Thoracic aorta (tissue), 2 donors: ENCODE results near the gene KCNMB4. TPM values are rescaled to one million over a fixed set of nuclear protein-coding genes. Genes with fewer than 3 reads are reported as not detected.

ENCODE experiments used
- ATAC-seq: fragments of 150-250 bp; one replicate; pipeline ENCODE4 v1.8.0; 2017; ENCODE audit warnings: low read depth; ENCODE audit not compliant: insufficient number of reproducible peaks, low FRiP score
- DNase-seq: peaks from one replicate; pipeline ENCODE4 v3.0.0-alpha.2; 2020; ENCODE audit warnings: low spot score
- H3K27ac ChIP-seq, 2 donors: fragments of 200-600 bp; sonication (generic); 1 replicate in 1 of 2; 2 replicates in 1 of 2; pipeline ENCODE4 v1.5.1; 2016; ENCODE audit warnings: mild to moderate bottlenecking in 2 of 2, moderate library complexity in 2 of 2
- H3K27me3 ChIP-seq: fragments of 200-600 bp; sonication (generic); replicated peaks from 2 replicates; pipeline ENCODE4 v1.6.0; 2016; ENCODE audit warnings: mild to moderate bottlenecking; ENCODE audit not compliant: insufficient read depth
- H3K36me3 ChIP-seq: fragments of 200-600 bp; sonication (generic); one replicate; pipeline ENCODE4 v1.5.1; 2016
- H3K4me1 ChIP-seq, 2 donors: fragments of 200-600 bp; sonication (generic); 1 replicate in 1 of 2; 2 replicates in 1 of 2; pipeline versions ENCODE4 v1.5.1 to v1.6.0; 2016; ENCODE audit warnings: low read depth in 2 of 2, mild to moderate bottlenecking in 1 of 2; ENCODE audit not compliant: control insufficient read depth in 1 of 2
- H3K4me3 ChIP-seq: fragments of 200-600 bp; sonication (generic); 2 replicates; pipeline ENCODE4 v1.5.1; 2016; ENCODE audit warnings: mild to moderate bottlenecking
- H3K9me3 ChIP-seq: fragments of 200-600 bp; sonication (generic); 2 replicates; pipeline ENCODE4 v1.5.1; 2016
- total RNA-seq, 2 donors: library from RNA; depleted of rRNA; stranded (reverse); fragments of >200 nt; gene quantifications; one replicate each; pipeline versions ENCODE4 v1.1.0 to v1.2.3, GENCODE V29; 2016
- TF ChIP-seq, protein P1 (sequence below): fragments of 200-600 bp; sonication (generic); IDR thresholded peaks from one replicate; pipeline ENCODE4 v1.5.1; 2019; ENCODE audit warnings: antibody characterized with exemption

Gene KCNMB4
- total RNA-seq, 2 donors from 2014 or later = 1.6 to 1.9 TPM

DNA sequence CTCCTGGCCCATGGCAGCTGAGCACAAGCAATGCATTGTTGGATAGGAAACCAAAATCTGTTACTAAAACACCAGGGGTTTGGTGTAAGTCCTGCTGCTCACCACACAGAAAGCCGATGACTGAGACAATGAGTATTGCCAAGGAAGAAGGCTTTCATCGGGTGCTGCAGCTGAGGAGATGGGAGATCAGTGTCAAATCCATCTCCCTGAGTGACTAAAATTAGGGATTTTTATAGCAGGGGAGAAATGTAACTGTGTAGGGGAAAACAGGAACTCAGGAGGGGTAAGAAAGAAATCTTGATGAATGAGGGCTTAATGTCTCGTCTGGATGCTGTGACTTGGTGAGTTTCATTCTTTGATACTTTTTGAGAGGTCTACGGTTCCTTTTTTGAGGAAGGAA lies 97.9 kb downstream of the KCNMB4 start:
- Histone ChIP-seq H3K4me1 (no peaks in the 10 kb centered on the region), H3K27ac (no peak overlapping the region), H3K9me3 (peaks cover 4% of the 10 kb centered on the region), H3K4me3 (no peak overlapping the region), H3K36me3 (no peaks in the 10 kb centered on the region), H3K27me3 (no peaks in the 10 kb centered on the region)
- DNase-seq (no peak), ATAC-seq (no peak)
- TF ChIP-seq, protein P1, sequence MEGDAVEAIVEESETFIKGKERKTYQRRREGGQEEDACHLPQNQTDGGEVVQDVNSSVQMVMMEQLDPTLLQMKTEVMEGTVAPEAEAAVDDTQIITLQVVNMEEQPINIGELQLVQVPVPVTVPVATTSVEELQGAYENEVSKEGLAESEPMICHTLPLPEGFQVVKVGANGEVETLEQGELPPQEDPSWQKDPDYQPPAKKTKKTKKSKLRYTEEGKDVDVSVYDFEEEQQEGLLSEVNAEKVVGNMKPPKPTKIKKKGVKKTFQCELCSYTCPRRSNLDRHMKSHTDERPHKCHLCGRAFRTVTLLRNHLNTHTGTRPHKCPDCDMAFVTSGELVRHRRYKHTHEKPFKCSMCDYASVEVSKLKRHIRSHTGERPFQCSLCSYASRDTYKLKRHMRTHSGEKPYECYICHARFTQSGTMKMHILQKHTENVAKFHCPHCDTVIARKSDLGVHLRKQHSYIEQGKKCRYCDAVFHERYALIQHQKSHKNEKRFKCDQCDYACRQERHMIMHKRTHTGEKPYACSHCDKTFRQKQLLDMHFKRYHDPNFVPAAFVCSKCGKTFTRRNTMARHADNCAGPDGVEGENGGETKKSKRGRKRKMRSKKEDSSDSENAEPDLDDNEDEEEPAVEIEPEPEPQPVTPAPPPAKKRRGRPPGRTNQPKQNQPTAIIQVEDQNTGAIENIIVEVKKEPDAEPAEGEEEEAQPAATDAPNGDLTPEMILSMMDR = no peak

DNA sequence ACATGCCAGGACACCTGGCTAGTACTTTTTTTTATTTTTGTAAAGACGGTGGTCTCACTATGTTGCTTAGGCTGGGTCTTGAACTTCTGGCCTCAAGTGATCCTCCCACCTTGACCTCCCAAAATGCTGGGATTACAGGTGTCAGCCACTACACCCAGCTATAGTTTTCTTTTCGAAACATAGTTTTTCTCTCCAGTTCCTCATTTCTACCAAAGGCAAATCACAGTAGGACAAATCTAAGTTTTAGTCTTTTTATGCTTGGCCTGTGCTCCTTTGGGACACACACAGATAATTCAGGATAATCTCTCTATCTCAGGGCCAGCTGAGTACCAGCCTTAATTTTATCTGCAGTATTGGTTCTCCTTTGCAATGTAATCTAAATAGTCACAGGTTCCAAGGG lies 100.7 kb downstream of the KCNMB4 start:
- no peaks in the 10 kb centered on the region for H3K27me3 ChIP-seq
- TF ChIP-seq, protein P1 = no peak
- ATAC-seq = no peak

DNA sequence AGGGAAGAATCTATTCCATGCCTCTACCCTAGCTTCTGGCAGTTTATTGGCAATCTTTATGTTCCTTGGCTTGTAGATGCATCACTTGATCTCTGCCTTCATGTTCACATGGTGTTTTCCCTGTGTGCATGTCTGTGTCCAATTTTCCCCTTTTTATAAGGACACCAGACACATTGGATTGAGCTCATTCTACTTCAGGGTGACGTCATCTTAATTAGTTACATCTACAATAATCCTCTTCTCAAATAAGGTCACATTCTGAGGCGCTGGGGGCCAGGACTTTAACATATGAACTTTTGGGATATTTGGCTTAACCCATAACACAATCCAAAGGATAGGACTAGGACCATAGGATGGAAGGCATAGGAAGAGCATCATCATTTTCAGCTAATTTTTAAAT lies 101.4 kb downstream of the KCNMB4 start:
- DNase-seq (no peak), ATAC-seq (no peak)
- TF ChIP-seq, protein P1 = no peak
- Histone ChIP-seq H3K9me3 (peaks cover 4% of the 10 kb centered on the region), H3K27me3 (no peaks in the 10 kb centered on the region), H3K36me3 (no peaks in the 10 kb centered on the region), H3K27ac (no peak overlapping the region), H3K4me3 (no peak overlapping the region), H3K4me1 (no peaks in the 10 kb centered on the region)

More for the DNA sequence above, 100.7 kb downstream of the KCNMB4 start:
- no peaks in the 10 kb centered on the region for H3K36me3 ChIP-seq
- no peak overlapping the region for H3K4me3 ChIP-seq
- peaks cover 4% of the 10 kb centered on the region for H3K9me3 ChIP-seq
- DNase-seq = no peak
- no peak overlapping the region for H3K27ac ChIP-seq
- H3K4me1 ChIP-seq = no peaks in the 10 kb centered on the region

DNA sequence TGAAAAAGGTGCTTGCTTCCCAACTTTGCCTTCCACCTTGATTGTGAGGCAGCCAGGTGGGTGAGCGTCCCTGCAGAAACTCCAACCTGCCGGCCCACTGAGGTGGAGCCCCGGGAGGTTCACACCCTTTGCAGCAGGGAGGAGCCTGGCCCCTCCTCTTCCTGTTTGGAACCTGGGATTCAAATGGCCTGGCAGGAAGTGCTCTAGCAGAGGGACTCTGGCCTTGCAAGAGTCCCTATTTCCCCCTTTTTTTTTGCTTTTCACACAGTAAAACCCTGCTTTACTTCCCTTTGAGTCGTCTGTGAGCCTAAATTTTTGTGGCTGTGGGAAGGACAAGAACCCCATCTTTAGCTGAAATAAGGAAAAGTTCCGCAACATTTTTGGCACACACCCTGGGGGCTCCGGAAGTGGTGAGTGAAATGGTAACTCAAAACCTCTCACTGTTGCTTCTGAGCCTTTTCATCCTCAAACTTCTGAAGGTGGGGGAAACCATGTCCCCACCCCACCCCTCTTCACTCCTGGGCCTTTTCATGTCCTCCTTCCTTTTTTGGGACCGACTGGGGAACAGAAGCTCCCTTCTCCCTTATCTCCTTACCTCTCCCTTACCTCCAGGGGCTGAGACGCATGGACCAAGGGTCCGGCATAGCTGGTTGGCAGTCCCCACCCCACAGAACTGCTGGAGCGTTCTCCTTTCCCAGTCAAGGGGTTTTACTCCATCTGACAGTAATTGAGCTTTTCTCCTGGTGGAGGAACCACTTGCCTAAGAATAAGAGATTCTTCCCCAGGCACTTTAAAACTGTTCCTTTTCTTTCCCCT lies 102.0 kb downstream of the KCNMB4 start:
- no peak for ATAC-seq
- TF ChIP-seq, protein P1 = no peak

DNA sequence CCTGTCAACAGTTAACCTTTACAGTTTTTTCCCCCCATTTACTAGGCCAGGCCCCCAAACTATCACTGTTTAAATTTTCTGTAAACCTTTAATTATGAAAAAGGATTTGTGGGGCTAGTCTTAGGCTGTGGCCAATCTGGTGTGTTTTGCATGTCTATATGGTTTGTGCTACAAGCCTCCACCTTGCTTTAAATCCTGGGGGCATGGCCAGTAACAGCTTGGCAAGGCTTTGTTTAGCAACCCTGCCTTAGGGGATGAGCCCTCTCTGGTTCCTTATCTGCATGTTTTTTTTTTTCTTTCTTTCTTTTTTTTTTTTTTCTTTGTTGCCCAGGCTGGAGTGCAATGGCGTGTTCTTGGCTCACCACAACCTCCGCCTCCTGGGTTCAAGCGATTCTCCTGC lies 102.7 kb downstream of the KCNMB4 start:
- H3K9me3 ChIP-seq = peaks cover 3% of the 10 kb centered on the region
- DNase-seq (no peak), ATAC-seq (no peak)
- H3K4me1 ChIP-seq = no peaks in the 10 kb centered on the region
- TF ChIP-seq, protein P1 = no peak
- H3K4me3 ChIP-seq = no peak overlapping the region
- H3K27ac ChIP-seq = no peak overlapping the region
- no peaks in the 10 kb centered on the region for H3K36me3 ChIP-seq
- no peaks in the 10 kb centered on the region for H3K27me3 ChIP-seq

More for the DNA sequence above, 102.0 kb downstream of the KCNMB4 start:
- no peak overlapping the region for H3K4me3 ChIP-seq
- no peak overlapping the region for H3K27ac ChIP-seq
- no peak for DNase-seq
- no peaks in the 10 kb centered on the region for H3K27me3 ChIP-seq
- no peaks in the 10 kb centered on the region for H3K36me3 ChIP-seq
- no peaks in the 10 kb centered on the region for H3K4me1 ChIP-seq
- H3K9me3 ChIP-seq = peaks cover 4% of the 10 kb centered on the region
